ENCODE data around the gene CTU1. TPM values are rescaled to one million over a fixed set of nuclear protein-coding genes. Genes with fewer than 3 reads are reported as not detected.

The CTU1 gene
- total RNA-seq, 1 experiment from 2014 or later, result 11.3 TPM

DNA sequence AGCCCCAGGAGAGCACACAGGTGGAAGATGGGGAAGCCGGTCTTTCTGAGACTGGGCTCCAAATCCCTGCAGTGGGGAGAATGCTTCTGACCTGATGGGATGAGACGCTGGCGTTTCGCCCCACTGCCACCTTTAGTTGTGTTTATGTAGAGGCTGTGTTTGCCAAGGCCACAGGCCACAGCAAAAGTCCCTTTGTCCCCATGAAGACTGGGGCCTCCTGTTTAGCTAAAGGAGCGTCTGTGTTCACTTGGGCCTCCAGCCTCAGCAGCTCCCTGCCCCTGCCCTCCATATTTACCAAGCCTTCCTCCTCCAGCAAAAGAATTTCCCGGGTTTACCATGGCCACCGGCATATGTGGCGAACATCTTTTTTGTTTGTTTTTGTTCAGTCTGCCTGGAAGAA is 15.1 kb downstream of the CTU1 start:
- no peak for DNase-seq
- TF ChIP-seq CTCF (IDR thresholded peaks at IDR 0.05; ENCODE audit: unreplicated experiment), result no peak
- BruUV-seq (replicated peaks), result no TSS peak
- H3K4me1 Mint-ChIP-seq (ENCODE audit: low read depth, unreplicated experiment), result peaks cover 46% of the 10 kb centered on the region
- H3K4me3 Mint-ChIP-seq (ENCODE audit: low read depth, unreplicated experiment), result no peak overlapping the region
- peaks cover 27% of the 10 kb centered on the region for H3K36me3 Mint-ChIP-seq (ENCODE audit: insufficient read depth, unreplicated experiment)
- no peaks in the 10 kb centered on the region for H3K9me3 Mint-ChIP-seq (ENCODE audit: low read depth, unreplicated experiment)
- no peaks in the 10 kb centered on the region for H3K27me3 Mint-ChIP-seq (ENCODE audit: unreplicated experiment)
- H3K27ac Mint-ChIP-seq (ENCODE audit: unreplicated experiment), result no peak overlapping the region
- CTCF ChIA-PET, result interaction anchor here (2.3 to 3.6 kb wide), 2 partner anchors 73 to 76 kb away, joined by 18 to 32 read pairs; partner anchors contain the start of gene KLK10
- intact Hi-C loops (cut with micrococcal nuclease; ENCODE audit: unreplicated experiment), result no loop called here

GRCh38 chr19:51091895-51092873 is 16.0 kb downstream of the CTU1 start:
- CTCF ChIA-PET, result interaction anchor here (0.7 to 3.6 kb wide), 2 partner anchors 11 to 75 kb away, joined by 4 to 18 read pairs; no protein-coding TSS in a partner anchor
- H3K36me3 Mint-ChIP-seq (ENCODE audit: insufficient read depth, unreplicated experiment), result peaks cover 22% of the 10 kb centered on the region
- H3K4me1 Mint-ChIP-seq (ENCODE audit: low read depth, unreplicated experiment), result peaks cover 44% of the 10 kb centered on the region
- peaks cover 2% of the 10 kb centered on the region for H3K27me3 Mint-ChIP-seq (ENCODE audit: unreplicated experiment)
- intact Hi-C loops (cut with micrococcal nuclease; ENCODE audit: unreplicated experiment), result no loop called here
- H3K4me3 Mint-ChIP-seq (ENCODE audit: low read depth, unreplicated experiment), result no peak overlapping the region
- no peak for DNase-seq
- BruUV-seq (replicated peaks), result no TSS peak
- no peak for TF ChIP-seq CTCF (IDR thresholded peaks at IDR 0.05; ENCODE audit: unreplicated experiment)
- no peak overlapping the region for H3K27ac Mint-ChIP-seq (ENCODE audit: unreplicated experiment)
- no peaks in the 10 kb centered on the region for H3K9me3 Mint-ChIP-seq (ENCODE audit: low read depth, unreplicated experiment)

DNA sequence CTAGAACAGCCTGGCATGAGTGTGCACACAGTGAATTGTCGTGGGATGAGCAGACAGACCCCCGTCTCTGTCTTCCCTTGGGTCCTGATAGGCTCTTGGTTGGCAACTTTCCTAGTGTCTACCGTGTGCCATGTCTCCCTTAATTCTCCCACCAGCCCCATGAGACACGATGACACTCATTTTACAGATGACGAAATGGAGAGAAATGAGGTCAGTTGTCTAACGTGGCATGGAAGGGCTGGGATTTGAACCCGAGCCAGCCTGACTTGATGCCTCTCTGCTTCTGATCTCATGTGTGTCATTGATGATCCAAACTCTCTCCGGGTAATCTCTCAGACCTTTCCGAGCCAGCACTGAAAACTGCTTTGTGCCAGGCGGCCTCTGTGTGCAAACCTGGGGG is 17.1 kb downstream of the CTU1 start:
- Mint-ChIP-seq H3K27me3 (ENCODE audit: unreplicated experiment) (peaks cover 12% of the 10 kb centered on the region), H3K9me3 (ENCODE audit: low read depth, unreplicated experiment) (no peaks in the 10 kb centered on the region), H3K36me3 (ENCODE audit: insufficient read depth, unreplicated experiment) (peaks cover 15% of the 10 kb centered on the region), H3K4me3 (ENCODE audit: low read depth, unreplicated experiment) (no peak overlapping the region), H3K4me1 (ENCODE audit: low read depth, unreplicated experiment) (peaks cover 38% of the 10 kb centered on the region), H3K27ac (ENCODE audit: unreplicated experiment) (no peak overlapping the region)
- no peak for TF ChIP-seq CTCF (IDR thresholded peaks at IDR 0.05; ENCODE audit: unreplicated experiment)
- no TSS peak for BruUV-seq (replicated peaks)
- DNase-seq, result no peak
- CTCF ChIA-PET, result interaction anchor here (0.7 to 1.2 kb wide), 2 partner anchors 12 to 70 kb away, joined by 4 read pairs; no protein-coding TSS in a partner anchor
- intact Hi-C loops (cut with micrococcal nuclease; ENCODE audit: unreplicated experiment), result no loop called here

- Mint-ChIP-seq H3K9me3 (ENCODE audit: low read depth, unreplicated experiment) (no peaks in the 10 kb centered on the region), H3K36me3 (ENCODE audit: insufficient read depth, unreplicated experiment) (peaks cover 15% of the 10 kb centered on the region), H3K4me3 (ENCODE audit: low read depth, unreplicated experiment) (no peak overlapping the region), H3K27me3 (ENCODE audit: unreplicated experiment) (peaks cover 12% of the 10 kb centered on the region), H3K4me1 (ENCODE audit: low read depth, unreplicated experiment) (peaks cover 38% of the 10 kb centered on the region), H3K27ac (ENCODE audit: unreplicated experiment) (no peak overlapping the region)
- CTCF ChIA-PET, result interaction anchor here (0.8 to 1.2 kb wide), 2 partner anchors 69 to 73 kb away, joined by 3 to 4 read pairs; no protein-coding TSS in a partner anchor
- TF ChIP-seq CTCF (IDR thresholded peaks at IDR 0.05; ENCODE audit: unreplicated experiment), result no peak
- DNase-seq, result no peak
- BruUV-seq (replicated peaks), result no TSS peak
- intact Hi-C loops (cut with micrococcal nuclease; ENCODE audit: unreplicated experiment), result no loop called here
Observed at GRCh38 chr19:51090471-51090870, 17.7 kb downstream of the CTU1 start.
